B cell (primary cell): ENCODE data around the gene CYGB. TPM values are rescaled to one million over a fixed set of nuclear protein-coding genes. Genes with fewer than 3 reads are reported as not detected.

Experiments
- ATAC-seq: fragments of 200-7000 bp; cut with Tn5 transposase; one replicate; pipeline ENCODE4 v1.10.0; 2021; ENCODE audit warnings: low read depth, mild to moderate bottlenecking, moderate number of reproducible peaks, moderate library complexity
- CTCF ChIA-PET: fragments of 350-600 bp; sonication (Branson Sonifier 250); formaldehyde crosslinking; loops from one replicate; lab custom pipeline; 2021; ENCODE audit warnings: antibody characterized with exemption, inconsistent platforms; lab: Charles Lee
- POLR2A ChIA-PET: fragments of 350-600 bp; sonication (Branson Sonifier 250); formaldehyde crosslinking; loops from one replicate; lab custom pipeline; 2021; ENCODE audit warnings: antibody characterized with exemption; lab: Charles Lee
- DNase-seq: peaks from one replicate; pipeline ENCODE4 v3.0.0; 2013
- H2AFZ ChIP-seq: 2 replicates; pipeline ENCODE4 v1.6.1; 2012; ENCODE audit warnings: mild to moderate bottlenecking, low read depth, low read length; ENCODE audit not compliant: insufficient read depth, poor library complexity, severe bottlenecking
- H3K27ac ChIP-seq, 2 donors: 1 replicate in 1 of 2; 2 replicates in 1 of 2; pipeline ENCODE4 v1.5.1; 2012 to 2013; ENCODE audit warnings: low read length in 2 of 2, mild to moderate bottlenecking in 2 of 2, moderate library complexity in 1 of 2
- H3K27me3 ChIP-seq, 4 experiments: fragments of 200-600 bp in 1 of 4; sonication (generic) in 1 of 4; replicated peaks in 1 of 4; 1 replicate in 2 of 4; 2 replicates in 2 of 4; pipeline versions ENCODE4 v1.6.1 to v1.7.0; 2013 to 2016; ENCODE audit warnings: low read length in 3 of 4, mild to moderate bottlenecking in 2 of 4, mixed read lengths in 1 of 4, moderate library complexity in 1 of 4; ENCODE audit not compliant: insufficient read depth in 4 of 4, control insufficient read depth in 3 of 4; ENCODE audit errors: control extremely low read depth in 1 of 4
- H3K36me3 ChIP-seq, 2 experiments: replicated peaks in 1 of 2; 1 replicate in 1 of 2; 2 replicates in 1 of 2; pipeline versions ENCODE4 v1.6.1 to v1.7.1; 2013; ENCODE audit warnings: low read length in 1 of 2; ENCODE audit not compliant: insufficient read depth in 2 of 2, control insufficient read depth in 1 of 2; ENCODE audit errors: control extremely low read depth in 1 of 2, extremely low read depth in 1 of 2
- H3K4me1 ChIP-seq, 2 donors: fragments of 200-600 bp in 1 of 2; sonication (generic) in 1 of 2; 1 replicate in 1 of 2; 2 replicates in 1 of 2; pipeline versions ENCODE4 v1.5.1 to v1.6.1; 2013 to 2017; ENCODE audit warnings: low read length in 2 of 2; ENCODE audit not compliant: control insufficient read depth in 2 of 2, insufficient read depth in 2 of 2
- H3K4me2 ChIP-seq: replicated peaks from 2 replicates; pipeline ENCODE3; 2012; ENCODE audit warnings: mild to moderate bottlenecking, low read depth, low read length; ENCODE audit not compliant: poor library complexity, severe bottlenecking
- H3K4me3 ChIP-seq, 5 experiments: fragments of 200-600 bp in 1 of 5; sonication (generic) in 1 of 5; 1 replicate in 3 of 5; 2 replicates in 2 of 5; pipeline versions ENCODE4 v1.5.1 to v1.7.0; 2011 to 2016; ENCODE audit warnings: low read length in 4 of 5, mild to moderate bottlenecking in 4 of 5, low read depth in 2 of 5, control low read depth in 1 of 5, moderate library complexity in 1 of 5; ENCODE audit not compliant: insufficient read depth in 1 of 5; ENCODE audit errors: control extremely low read depth in 1 of 5, extremely low read depth in 1 of 5
- H3K79me2 ChIP-seq: fragments of 200-600 bp; sonication (generic); one replicate; pipeline ENCODE4 v1.6.0; 2016; ENCODE audit warnings: low read length; ENCODE audit not compliant: control insufficient read depth, insufficient read depth
- H3K9ac ChIP-seq: fragments of 200-600 bp; sonication (generic); 2 replicates; pipeline ENCODE4 v1.6.1; 2017; ENCODE audit warnings: mild to moderate bottlenecking, low read length, moderate library complexity
- H3K9me3 ChIP-seq, 3 donors: one replicate each; pipeline versions ENCODE4 v1.6.1 to v1.7.1; 2013; ENCODE audit warnings: low read length in 2 of 3; ENCODE audit not compliant: control insufficient read depth in 2 of 3, insufficient read depth in 1 of 3; ENCODE audit errors: control extremely low read depth in 1 of 3
- H4K20me1 ChIP-seq: 2 replicates; pipeline ENCODE4 v1.6.0; 2012; ENCODE audit warnings: mild to moderate bottlenecking, low read length; ENCODE audit not compliant: insufficient read depth, control insufficient read depth, poor library complexity, severe bottlenecking
- H3K27ac Mint-ChIP-seq: one replicate; pipeline ENCODE4 v1.8.0; 2021; ENCODE audit warnings: mixed read lengths
- H3K27me3 Mint-ChIP-seq: one replicate; pipeline ENCODE4 v1.8.0; 2021; ENCODE audit warnings: mixed read lengths
- H3K4me1 Mint-ChIP-seq: one replicate; pipeline ENCODE4 v1.8.0; 2021; ENCODE audit warnings: mixed read lengths
- H3K4me3 Mint-ChIP-seq: one replicate; pipeline ENCODE4 v1.8.0; 2021; ENCODE audit warnings: mixed read lengths
- H3K9me3 Mint-ChIP-seq: one replicate; pipeline ENCODE4 v1.8.0; 2022; ENCODE audit warnings: mixed read lengths; ENCODE audit not compliant: insufficient read depth
- CTCF ChIP-seq: fragments of 200-600 bp; IDR thresholded peaks from one replicate; pipeline ENCODE4 v1.8.0; 2022; ENCODE audit warnings: antibody characterized with exemption, mild to moderate bottlenecking
- EZH2 ChIP-seq: IDR thresholded peaks from 2 replicates; pipeline ENCODE4 v1.6.1; 2012; ENCODE audit warnings: borderline replicate concordance, low read depth, mild to moderate bottlenecking, moderate library complexity, low read length; ENCODE audit not compliant: insufficient read depth, poor library complexity, severe bottlenecking
- WGBS: methylation state at CpG from one replicate; pipeline ENCODE4 v1.1.5; 2013; ENCODE audit warnings: missing lambda C conversion rate; ENCODE audit not compliant: insufficient coverage; 5-methylcytosine and 5-hydroxymethylcytosine counted together
- intact Hi-C: fragments of 100-400 bp; cut with micrococcal nuclease; formaldehyde crosslinking; loops from one replicate; pipeline ENCODE4 v1.10.0; 2022
- polyA plus RNA-seq: library from polyadenylated mRNA; depleted of rRNA; stranded (reverse); fragments of >200 nt; gene quantifications from 2 replicates; pipeline ENCODE4 v1.2.3, GENCODE V29; 2012
- total RNA-seq, 2 donors: library from RNA; stranded (reverse); fragments of 120-200 nt in 1 of 2; gene quantifications; 1 replicate in 1 of 2; 2 replicates in 1 of 2; pipeline versions ENCODE4 v1.2.3 to v1.2.4, GENCODE V29; 2013 to 2022

CYGB gene
- total and polyA plus RNA-seq, 2 donors (not counting 1 experiment from before 2014, with no cell fraction given) = 0.42 to 2.7 TPM

DNA sequence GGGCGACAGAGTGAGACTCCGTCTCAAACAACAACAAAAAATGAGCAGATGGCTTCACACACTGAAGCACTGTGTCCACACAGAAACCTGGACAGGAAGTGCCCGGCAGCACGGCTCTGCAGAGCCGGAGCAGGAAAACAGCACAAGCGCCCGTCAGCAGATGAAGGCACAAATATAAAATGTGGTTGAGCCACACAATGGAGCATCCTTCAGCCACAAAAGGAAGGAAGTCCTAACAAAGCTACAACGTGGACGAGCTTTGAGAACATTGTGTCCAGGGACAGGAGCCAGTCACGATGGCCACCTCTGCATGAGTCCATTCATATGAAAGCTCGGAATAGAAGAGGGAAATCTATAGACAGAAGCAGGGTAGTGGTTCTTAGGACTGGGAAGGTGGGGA lies 51.9 kb downstream of the CYGB start:
- H3K79me2 ChIP-seq = peaks cover 40% of the 10 kb centered on the region
- Mint-ChIP-seq H3K4me1 (peaks cover 77% of the 10 kb centered on the region), H3K27me3 (no peaks in the 10 kb centered on the region), H3K27ac (peak overlapping the region; percentile 90), H3K9me3 (no peaks in the 10 kb centered on the region), H3K4me3 (peak overlapping the region; percentile 39)
- DNase-seq (no peak), ATAC-seq (no peak)
- H3K9me3 ChIP-seq = peaks cover 0 to 4% (median 0%) of the 10 kb centered on the region in 3 donors
- peak overlapping the region; percentile 21 for H3K4me2 ChIP-seq
- ChIA-PET CTCF (interaction anchor here (0.5 to 15.5 kb wide), 5 partner anchors 15 to 1186 kb away, joined by 3 to 256 read pairs (median 5); partner anchors contain the start of genes AANAT and RHBDF2), POLR2A (interaction anchor here (1.1 to 23.6 kb wide), 2 partner anchors 13 to 19 kb away, joined by 6 to 478 read pairs; partner anchors contain the start of genes AANAT and RHBDF2)
- H3K9ac ChIP-seq = no peak overlapping the region
- no peak overlapping the region for H3K4me3 ChIP-seq
- peaks cover 70 to 94% of the 10 kb centered on the region in 2 donors for H3K4me1 ChIP-seq
- H3K27me3 ChIP-seq = no peaks in the 10 kb centered on the region
- intact Hi-C loops = no loop called here
- H4K20me1 ChIP-seq = no peaks in the 10 kb centered on the region
- peaks cover 0 to 13% of the 10 kb centered on the region in 2 experiments for H3K36me3 ChIP-seq
- H2AFZ ChIP-seq = no peak overlapping the region
- WGBS = 24% methylated on average over 11 of the region's 11 CpGs
- H3K27ac ChIP-seq = peak overlapping the region; percentile 1 to 63
- TF ChIP-seq CTCF (no peak), EZH2 (no peak)

DNA sequence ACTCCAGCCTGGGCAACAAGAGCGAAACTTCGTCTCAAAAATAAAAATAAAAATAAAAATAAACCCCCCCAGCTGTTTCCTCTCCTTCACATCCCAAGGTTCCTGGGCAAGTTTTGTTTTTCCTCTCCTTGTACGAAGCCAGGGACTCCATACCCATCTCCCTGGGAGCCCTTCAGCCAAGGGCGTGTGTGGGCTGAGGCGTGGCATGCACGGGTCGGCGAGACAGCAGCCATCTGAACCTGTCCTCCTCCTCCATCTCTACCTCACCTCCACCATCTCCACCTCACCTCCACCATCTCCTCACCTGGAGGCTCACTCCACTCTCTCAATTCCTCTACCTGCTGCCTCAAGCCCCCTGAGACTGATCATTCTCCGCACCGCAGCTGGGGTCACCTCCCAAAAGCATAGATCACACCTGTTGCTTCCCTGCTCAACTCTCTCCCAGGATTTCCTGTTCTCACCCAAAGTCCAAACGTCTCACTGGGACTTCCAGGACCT lies 53.2 kb downstream of the CYGB start:
- Histone ChIP-seq H3K9me3 (peaks cover 0 to 4% (median 0%) of the 10 kb centered on the region in 3 donors), H3K9ac (no peak overlapping the region), H3K4me2 (peak overlapping the region; percentile 50), H3K79me2 (peaks cover 38% of the 10 kb centered on the region), H3K27ac (peak overlapping the region; percentile 52 to 96), H3K4me1 (peaks cover 68 to 94% of the 10 kb centered on the region in 2 donors), H3K36me3 (peaks cover 0 to 21% of the 10 kb centered on the region in 2 experiments), H3K4me3 (no peak overlapping the region), H2AFZ (no peak overlapping the region), H4K20me1 (no peaks in the 10 kb centered on the region), H3K27me3 (no peaks in the 10 kb centered on the region)
- intact Hi-C loops = no loop called here
- ChIA-PET CTCF (interaction anchor here (1.6 to 15.5 kb wide), 2 partner anchors 17 to 204 kb away, joined by 3 to 256 read pairs; partner anchors contain the start of gene RHBDF2), POLR2A (interaction anchor here (23.6 kb wide), 1 partner anchor 14 kb away, joined by 478 read pairs; the partner anchor contains the start of gene RHBDF2)
- no peak for ATAC-seq
- H3K4me3 Mint-ChIP-seq = peak overlapping the region; percentile 60
- WGBS = 83% methylated on average over 8 of the region's 11 CpGs
- peak overlapping the region; percentile 90 for H3K27ac Mint-ChIP-seq
- H3K9me3 Mint-ChIP-seq = no peaks in the 10 kb centered on the region
- no peak for DNase-seq
- no peaks in the 10 kb centered on the region for H3K27me3 Mint-ChIP-seq
- no peak for TF ChIP-seq EZH2
- TF ChIP-seq CTCF = no peak
- peaks cover 71% of the 10 kb centered on the region for H3K4me1 Mint-ChIP-seq
